HG03196 (cell line): ENCODE results near the gene CTNS.

Experiments
- ATAC-seq: cut with Tn5 transposase; IDR thresholded peaks from one replicate; pipeline ENCODE4 v1.9.1; 2021; ENCODE audit not compliant: unreplicated experiment

The CTNS gene

DNA sequence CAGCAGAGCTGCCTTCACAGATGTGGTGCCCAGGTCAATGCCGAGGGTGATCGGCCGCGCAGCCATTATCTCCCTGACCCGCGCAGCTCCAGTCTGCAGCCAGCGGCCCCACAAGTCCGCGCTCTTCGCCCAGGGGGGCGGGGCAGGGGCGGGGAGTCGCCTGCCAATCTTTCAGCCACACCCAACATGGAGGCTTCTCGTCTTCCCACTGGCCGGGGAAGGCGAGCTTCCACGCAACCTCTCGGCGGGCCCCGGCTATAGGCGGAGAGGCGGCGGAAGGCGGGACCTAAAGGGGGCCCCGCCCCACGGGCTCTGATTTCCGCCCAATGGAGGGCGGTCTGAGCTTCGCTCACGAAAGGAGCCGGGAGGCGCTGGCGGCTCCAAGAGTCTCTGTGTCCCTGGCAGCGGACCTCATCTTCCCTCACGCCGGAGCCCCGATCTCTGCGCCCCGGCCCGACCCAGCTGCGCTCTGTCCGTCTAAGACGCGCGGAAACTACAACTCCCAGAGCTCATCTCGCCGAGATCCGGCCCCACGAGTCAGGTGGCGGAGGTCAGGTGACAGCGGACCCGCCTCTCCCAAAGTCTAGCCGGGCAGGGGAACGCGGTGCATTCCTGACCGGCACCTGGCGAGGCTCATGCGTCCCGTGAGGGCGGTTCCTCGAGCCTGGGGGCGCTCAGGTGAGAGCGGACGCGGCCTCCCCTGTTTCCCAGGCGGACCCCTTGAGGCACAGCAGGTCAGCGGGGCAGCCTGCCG, at the start of gene CTNS, which contains the start of gene SHPK:
TSS of gene CTNS (plus strand) at position 607 of the 754 bp plus-strand sequence. CDS start 3,447 bp downstream, outside the sequence.
TSS of gene SHPK (minus strand) at position 97 of the 754 bp plus-strand sequence. CDS start at position 66, 31 bp downstream.
- ATAC-seq = peak; percentile 88

DNA sequence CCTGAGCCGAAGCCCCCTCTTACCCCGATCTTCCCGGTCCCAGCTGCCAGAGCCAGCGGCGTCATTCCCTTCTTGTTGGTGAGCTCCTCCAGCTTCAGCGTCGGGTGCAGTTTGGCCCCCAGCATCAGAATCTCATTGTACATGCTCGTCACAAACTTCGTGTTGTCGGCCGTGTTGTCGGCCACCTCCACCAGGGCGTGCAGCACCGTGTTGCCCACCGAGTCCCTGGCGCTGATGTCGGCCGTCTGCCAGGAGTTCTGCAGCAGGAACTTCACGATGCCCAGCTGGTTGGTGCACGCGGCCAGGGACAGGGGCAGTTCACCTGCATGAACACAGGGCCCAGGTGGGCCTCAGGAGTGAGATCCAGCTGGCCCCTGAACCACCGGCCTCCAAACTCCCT, 46.8 kb upstream of the CTNS start:
- no peak for ATAC-seq

DNA sequence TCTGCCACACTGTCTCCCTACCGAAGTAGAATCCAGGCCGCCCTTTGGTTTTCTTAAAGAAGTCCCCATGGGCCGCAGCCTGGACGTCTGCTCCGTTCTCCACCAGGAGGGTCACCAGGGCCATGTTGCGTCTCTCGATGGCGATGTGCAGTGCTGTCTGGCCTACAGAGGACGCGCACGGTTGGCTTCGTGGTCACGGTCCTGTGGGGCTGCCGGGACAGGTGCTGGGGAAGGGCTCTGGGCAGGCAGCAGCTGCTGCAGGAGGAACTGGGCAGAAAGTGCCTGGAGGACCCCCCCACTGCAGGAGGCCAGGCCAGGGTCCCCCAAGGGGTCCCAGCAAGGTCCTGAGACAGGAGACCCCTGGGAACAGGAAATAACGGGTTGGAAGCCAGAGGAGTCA, 46.3 kb upstream of the CTNS start:
- ATAC-seq = no peak

DNA sequence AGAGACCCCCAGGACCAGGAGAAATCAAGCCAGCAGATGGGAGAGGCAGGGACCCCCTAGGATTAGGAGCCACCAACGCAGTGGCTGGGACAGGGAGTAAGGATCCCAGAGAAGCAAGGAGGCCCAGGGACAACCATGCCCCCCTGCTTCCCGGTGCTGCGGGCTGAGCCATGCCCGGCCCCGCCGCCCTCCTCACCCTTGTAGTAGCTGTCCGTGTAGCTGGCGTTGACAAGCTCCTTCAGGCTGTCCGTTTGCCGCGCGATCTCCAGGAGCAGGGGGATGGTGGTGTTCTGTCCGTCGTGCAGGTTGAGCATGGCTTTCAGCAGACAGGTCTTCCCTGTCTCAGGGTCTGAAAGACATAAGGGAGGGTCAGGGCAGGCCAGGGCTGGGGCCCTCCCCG, 45.8 kb upstream of the CTNS start:
- ATAC-seq = no peak

DNA sequence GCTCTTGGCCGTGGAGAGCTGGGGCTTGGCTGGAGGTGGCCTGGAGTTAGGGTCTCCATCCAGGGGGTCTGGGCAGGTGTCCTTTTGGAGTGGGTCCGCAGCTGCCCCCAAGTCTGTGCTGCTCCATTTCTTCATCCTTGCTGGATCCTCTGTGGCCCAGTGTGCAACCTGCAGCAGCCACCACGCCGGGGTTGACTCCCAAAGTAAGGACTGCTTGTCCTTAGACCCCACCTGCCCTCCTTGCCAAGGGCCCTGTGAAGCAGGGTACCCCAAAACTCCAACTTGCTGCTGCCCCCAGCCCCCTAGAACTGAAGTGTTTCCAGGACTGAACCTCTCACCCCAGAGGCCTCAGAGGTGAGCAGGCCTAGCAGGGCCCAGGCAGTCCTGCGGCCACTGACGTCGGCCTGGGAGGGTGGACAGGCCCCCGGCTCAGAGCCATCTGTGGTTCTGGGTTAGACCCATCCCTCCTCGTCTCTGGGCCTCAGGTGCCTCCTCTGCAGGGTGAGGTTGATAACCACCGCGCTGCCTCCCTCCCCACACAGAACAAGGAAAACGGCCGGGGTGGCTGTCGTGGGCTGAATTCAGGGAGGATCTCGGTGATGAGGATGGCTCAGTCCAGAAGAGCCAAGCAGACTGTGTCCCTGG, 44.2 kb upstream of the CTNS start:
- ATAC-seq = no peak

DNA sequence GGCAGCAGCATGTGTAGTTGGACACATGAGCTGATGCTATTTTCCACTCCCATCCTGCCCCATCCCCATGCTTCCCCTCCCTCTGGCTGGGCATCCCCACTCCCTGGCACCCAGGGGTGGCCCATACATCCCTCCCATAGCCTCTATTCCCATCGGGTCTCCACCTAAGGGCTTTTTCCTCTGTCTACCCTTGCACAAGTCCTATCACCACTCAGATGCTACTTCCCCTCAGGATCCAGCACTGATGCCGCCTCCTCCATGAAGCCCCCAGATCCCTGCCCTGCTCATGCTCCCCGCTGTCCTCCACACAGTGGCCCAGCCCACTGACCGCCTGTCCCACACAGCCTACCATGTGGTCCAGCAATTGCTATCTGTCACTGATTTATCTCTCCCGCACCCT, 43.2 kb upstream of the CTNS start:
- ATAC-seq = no peak

DNA sequence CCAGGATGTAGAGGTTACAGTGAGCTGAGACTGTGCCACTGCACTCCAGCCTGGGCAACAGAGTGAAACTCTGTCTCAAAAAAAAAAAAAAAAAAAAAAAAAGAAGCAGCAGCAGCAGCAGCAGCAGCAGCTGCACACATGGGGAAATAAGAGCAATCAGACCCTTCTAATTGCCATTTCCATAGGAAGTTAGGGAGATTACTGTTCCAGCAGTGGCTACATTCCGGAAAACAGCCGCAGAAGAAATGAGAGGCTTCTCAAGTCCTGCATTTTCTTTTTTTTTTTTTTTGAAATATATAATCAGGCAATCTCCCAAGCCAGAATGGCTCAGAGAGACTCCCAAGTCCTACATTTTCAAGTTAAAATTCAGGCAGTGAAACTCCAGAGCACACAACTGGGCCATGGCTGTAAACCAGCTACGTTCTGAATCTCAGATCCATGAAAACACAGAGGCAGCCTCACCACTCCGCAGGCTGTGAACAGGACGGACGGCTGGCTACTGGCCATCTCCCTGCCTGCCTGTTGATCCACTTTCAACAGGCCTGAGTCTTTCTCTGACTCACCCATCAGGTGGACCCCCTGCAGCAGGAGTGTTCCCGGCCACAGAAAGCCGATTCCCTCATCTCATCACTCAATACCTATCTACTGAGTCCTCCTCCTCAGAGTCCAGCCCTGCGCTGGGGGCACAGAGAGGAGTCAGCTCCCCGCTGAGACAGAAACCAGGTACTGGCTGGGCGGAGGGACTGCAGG, 42.3 kb upstream of the CTNS start:
- ATAC-seq = no peak

DNA sequence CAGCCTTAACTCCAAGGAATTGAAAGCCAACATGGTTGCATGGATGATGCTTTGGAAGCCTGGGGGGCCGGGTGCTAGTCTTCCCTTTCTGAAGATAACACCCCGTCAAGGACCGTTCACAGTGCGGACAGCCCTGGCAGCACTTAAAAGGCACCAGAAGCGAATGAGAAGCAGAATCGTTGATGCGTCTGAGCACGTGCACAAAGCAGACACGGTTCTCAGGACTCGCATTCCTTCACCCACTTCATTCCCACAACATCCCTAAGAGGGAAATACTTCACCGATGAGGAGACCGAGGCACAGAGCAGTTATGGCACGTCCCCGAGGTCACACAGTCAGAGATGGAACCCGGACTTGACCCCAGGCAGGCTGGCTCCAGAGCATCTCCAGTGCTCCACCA, 41.6 kb upstream of the CTNS start:
- no peak for ATAC-seq

DNA sequence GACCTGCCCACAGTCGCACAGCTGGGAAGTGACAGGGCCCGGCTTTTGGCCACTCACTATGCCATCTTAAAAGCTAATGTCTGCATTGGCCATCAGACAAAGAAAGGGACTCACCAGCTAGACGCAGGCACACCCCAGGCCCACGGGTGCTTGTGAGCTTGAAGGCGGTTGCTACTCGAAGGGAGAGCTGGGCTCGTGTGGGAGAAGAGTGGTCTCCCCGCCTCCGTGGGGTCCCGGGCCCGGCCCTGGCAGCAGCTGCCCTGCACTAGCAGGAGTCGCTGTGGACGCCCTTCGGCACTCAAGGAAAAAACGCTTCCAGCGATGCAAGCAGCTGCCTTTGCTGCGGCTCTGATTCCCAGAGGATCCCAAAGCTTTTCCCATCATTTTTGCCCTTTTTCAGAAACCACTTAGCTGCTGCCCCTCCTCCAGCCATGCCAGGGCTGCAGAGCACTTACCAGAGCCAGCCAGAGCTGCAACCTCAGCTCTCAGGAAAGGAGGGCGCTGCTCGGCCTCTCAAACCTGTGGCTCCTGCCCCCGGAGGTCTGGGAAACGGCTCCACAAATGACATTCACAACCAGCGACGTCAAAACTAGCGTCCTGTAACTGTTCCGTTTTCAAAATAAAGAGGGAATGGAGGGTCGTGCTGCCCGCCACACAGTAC, 39.6 kb upstream of the CTNS start:
- no peak for ATAC-seq

DNA sequence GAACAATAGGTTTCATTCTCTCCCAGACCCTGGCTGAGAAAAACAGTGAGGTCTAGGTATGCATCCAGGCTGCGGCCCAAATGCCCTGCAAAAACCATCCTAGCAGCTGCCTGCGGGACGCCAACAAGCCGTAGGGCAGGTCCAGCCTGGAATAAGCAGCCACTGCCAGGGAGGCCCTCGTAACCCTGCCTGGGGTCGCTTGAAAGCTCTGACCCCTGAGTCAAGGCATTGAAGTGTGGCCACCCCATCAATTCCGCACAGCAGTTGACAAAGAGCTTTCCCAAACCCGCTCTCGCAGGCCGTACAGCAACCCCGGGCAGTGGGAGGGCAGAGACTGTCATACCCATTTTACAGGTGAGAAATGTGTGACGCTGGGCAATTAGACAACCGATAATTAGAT, 38.5 kb upstream of the CTNS start:
- ATAC-seq = no peak

DNA sequence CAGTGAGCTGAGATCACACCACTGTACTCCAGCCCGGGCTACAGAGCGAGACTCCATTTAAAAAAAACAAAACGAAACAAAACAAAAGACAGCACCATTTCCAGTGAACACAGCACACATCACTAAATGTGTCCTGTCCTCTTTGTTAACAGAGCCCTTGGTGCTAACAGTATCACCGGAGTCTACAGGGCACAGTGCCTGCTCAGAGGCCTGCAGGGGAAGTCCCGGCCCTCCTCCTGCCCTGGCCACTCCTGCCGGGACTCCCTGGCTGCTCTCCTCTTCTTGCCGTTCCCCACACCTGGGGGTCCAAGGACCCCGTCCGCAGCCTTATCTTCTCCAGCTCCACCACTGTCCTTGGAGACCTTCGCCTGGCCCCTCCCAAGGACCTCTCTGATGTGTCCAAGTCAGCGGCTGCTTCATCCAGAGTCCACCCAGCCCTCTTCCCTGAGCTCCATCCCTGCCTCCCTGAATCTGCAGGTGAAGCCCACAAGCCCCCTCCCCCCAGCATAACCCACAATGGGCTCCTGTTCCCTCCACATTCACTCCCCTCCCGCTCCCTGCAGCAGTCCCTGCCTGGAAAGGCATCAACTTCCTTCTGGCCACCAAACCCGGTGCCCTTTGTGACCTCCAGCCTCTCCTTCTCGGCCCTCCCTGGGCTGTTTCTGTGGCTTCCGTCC, 35.9 kb upstream of the CTNS start:
- no peak for ATAC-seq

DNA sequence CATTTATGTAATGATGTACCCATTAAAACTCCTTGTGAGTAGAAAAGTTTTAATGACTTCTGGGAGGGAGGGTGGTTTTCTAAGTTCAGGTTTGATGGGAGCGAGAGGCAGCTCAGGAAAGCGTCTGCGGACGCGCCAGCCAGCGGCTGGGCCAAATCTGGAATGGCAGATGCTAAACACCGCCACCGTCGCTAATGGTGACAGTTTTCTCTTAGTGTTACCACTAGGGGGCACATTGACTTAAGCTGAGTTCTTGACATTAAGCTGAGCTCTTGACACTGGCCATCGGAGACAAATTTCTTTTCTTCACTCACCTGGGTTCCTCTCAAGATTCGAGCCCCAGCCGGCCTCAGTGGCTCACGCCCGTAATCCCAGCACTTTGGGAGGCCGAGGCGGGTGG, 34.1 kb upstream of the CTNS start:
- ATAC-seq = no peak

DNA sequence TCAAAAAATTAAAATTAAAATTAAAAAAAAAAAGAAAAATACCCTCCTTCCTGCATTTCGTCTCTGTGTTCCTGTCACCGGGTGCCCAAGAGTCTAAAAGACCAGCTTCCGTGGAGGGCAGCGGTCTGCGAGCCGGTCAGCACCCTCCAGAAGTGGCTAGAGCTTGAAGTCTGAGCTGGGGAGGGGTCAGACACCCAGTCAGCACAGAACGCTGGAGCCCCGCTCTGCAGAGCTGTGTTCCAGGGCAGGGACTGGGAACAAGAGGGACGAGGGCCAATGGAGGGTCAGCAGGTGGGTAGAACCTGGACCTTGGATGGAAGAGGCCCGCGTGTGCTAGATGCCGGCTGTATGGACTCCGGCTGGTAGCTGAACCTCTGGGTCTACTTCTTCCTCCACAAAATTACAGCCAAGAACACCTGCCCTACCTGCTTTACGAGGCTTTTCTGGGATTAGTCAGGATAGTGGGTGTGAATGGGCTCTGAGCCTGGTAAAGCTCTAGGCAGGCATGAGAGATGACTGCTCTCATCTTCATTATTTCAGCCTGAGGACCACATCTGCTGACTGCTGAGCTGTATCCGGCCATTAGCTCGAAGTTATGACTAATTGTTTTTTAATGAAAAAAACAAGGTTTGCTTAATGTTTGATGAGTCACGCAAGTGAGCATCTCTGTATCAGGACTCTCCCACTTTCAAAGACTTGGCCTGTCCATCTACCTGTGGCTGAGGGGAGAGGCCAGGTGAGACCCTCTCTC, 33.3 kb upstream of the CTNS start:
- ATAC-seq = no peak

DNA sequence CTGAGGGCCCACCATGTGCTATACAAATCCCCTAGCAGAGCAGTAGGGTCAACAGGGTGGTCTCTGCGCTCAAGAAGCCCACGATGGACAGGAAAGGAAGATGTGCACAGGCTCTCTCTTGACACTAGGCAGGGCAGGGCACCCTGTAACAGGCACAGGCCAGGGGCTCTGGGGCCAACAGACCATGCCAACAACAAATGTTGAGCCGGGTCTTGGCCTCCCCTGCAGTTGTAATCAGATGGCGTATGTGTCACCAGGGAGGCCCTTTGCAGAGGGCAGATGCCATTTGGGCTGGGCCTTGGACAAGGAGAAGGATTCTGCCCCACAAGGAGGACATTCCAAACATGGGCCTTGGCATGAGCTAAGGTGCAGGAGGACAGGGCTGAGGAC, 32.7 kb upstream of the CTNS start:
- no peak for ATAC-seq

DNA sequence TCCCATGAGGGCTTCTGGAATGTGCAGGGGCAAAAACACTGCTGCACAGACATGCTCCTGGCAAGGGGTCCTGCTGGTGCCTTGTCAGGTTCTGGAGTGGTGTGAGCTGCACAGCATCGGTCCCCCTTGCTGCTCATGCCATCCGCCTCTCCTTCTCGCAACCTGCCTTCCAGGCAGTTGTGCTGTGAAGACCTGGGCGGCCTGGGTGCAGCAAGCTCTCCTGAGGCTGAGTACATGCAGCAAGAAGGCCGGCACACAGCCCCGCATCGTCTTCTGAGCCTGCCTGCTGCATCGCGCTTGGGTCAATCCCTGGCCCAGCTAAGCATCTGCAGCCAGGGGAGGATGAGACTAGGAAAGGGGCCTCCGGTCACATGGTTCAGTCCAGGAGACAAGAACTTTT, 26.9 kb upstream of the CTNS start:
- no peak for ATAC-seq

DNA sequence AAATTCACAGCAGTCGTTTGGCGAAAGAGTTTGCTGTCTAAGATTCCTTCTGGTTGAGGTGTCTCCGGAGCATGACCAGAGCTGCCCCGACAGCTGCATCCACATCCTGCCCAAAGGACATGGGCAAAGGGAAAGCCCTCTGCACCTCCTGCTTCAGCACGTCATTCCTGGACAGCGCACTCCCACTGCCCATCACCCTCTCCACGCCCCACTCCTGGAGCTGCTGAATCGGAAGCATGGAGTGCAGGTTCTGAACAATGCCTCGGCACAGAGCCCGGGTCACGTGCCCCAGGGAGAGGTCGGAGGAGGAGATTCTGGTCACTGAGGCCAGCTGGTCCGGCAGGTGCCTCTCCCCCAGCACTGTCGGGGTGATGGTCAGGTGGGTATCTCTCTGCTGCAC, 26.0 kb upstream of the CTNS start:
- ATAC-seq = no peak

DNA sequence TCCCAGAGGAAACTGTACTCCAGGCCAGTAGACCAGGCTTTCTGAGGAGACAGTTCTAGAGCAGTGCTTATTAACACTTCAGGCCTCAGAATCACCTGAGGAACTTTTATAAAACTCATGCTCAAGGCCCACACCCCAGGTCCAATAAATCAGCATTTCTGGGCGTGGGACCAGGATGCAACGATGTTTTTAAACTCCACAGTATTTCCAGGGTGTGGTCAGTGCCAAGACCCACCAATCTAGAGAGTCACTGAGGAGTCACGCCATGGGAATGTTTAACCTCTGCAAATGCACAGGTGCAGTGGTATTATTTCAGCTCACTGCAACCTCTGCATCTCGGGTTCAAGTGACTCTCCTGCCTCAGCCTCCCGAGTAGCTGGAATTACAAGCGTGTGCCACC, 23.4 kb upstream of the CTNS start:
- no peak for ATAC-seq

DNA sequence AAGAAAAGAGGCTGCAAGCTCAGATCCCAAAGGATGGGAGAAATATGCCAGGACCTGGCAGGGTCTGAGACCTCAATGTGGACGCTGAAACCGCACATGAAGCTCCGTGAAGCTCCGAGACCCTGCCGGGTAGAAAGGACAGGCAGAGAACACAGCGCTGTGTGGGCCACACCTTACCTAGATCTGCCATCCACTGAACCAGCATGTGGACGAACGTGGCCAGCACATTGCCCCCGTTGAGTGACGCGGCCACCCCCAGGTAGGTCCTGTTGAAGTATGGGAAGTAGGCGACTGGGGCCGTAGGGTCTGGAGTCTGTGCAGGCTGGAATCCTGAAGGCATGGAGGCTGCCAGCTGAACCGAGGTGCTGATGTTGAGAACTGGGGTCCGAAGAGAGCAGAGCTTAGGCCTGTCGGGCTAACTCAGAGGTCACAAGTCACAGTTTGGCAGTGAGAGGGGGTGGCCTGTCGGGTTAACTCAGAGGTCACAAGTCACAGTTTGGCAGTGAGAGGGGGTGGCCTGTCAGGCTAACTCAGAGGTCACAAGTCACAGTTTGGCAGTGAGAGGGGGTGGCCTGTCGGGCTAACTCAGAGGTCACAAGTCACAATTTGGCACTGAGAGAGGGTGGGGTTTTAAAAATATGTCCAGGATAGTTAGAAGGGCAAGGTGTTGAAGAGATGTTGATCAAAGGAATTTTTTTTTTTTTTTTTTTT, 21.2 kb upstream of the CTNS start:
- ATAC-seq = no peak

DNA sequence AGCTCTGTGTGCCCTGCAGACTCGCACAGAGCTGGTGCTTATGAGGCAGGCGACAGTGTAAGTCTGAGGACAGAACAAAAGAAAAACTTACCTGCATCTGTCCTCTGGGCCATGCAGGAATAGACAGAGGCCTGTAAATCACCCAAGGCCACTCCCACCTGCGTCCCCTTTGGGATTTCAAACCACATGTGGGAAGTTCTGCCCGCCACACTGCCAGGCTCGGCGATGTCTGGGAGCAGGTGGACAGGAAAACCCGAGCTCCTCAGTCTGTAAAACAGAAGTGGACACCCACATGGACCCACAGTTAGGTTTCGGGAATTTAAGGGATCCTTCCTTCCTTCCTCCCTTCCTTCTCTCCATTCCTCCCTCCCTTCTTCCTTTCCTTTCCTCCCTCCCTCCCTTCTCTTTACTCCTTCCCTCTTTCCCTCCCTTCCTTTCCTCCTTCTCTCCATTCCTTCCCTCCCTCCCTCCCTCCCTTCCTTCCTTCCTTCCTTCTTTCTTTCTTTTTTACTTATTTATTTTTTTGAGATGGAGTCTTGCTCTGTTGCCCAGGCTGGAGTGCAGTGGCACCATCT, 15.3 kb upstream of the CTNS start:
- ATAC-seq = no peak
